Measurements from ENCODE around the gene RNU6-7. TPM values are rescaled to one million over a fixed set of nuclear protein-coding genes. Genes with fewer than 3 reads are reported as not detected.

RNU6-7 gene
- total and polyA plus RNA-seq, 2 of the 13 experiments (the other 11 are each of a cell fraction or from before 2014, with no cell fraction given): under 0.01 TPM; not detected in 1

DNA sequence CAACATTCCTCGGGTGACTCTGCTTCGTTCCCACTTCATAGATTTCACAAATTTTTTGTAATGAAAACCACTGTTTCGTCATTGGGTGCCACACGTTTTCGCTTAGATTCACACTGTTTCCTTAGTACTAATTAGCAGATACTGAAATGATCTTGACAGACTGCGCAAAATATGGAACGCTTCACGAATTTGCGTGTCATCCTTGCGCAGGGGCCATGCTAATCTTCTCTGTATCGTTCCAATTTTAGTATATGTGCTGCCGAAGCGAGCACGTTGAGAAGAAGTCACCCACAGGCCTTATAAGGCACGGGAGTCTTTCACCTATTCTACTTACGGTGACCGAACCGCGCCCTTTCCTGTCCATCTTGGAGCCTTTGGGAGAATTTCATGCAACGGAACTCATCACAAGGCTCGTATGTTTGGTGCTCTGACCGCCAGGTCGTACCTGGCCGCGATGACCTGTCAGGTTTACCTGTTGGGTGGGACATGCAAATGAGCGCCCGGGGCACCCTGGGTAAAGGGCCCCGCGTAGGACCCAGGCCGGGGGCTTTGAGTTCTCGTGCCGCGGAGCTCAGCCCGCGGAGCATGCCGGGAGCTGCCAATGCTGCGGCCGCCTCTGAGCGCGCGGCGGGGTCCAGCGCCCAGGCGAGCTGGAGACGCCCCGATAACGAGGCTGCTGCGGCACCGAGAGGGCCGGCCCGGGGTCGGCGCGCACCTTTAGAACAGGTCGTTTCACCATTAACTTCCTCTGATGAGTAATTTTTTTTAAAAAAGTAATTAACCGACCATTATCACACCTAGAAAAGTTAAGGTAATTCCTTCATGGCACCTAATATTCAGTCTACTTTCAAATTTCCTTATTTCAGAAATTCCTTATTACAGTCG is 1.4 kb downstream of the RNU6-7 start, which contains the start of gene RNU6-8 (continued):
- no peak for TF ChIP-seq NR2F2 (IDR thresholded peaks at IDR 0.05; ENCODE audit: borderline replicate concordance, low read depth)
- no peak for TF ChIP-seq ZNF496 (CRISPR knock-in tag; IDR thresholded peaks at IDR 0.05; ENCODE audit: insufficient replicate concordance)
- TF ChIP-seq JUN (CRISPR knock-in tag; IDR thresholded peaks at IDR 0.05): peak; percentile 79
- TF ChIP-seq, protein P1, sequence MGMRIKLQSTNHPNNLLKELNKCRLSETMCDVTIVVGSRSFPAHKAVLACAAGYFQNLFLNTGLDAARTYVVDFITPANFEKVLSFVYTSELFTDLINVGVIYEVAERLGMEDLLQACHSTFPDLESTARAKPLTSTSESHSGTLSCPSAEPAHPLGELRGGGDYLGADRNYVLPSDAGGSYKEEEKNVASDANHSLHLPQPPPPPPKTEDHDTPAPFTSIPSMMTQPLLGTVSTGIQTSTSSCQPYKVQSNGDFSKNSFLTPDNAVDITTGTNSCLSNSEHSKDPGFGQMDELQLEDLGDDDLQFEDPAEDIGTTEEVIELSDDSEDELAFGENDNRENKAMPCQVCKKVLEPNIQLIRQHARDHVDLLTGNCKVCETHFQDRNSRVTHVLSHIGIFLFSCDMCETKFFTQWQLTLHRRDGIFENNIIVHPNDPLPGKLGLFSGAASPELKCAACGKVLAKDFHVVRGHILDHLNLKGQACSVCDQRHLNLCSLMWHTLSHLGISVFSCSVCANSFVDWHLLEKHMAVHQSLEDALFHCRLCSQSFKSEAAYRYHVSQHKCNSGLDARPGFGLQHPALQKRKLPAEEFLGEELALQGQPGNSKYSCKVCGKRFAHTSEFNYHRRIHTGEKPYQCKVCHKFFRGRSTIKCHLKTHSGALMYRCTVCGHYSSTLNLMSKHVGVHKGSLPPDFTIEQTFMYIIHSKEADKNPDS (CRISPR knock-in tag; IDR thresholded peaks at IDR 0.05): peak; percentile 68; the same call in 1 of the 2 replicates
- peak; percentile 32 for TF ChIP-seq ELF3 (CRISPR knock-in tag; IDR thresholded peaks at IDR 0.05)
- TF ChIP-seq ZNF136 (CRISPR knock-in tag; IDR thresholded peaks at IDR 0.05; ENCODE audit: low read depth): peak; percentile 99
- TF ChIP-seq SSRP1 (CRISPR knock-in tag; IDR thresholded peaks at IDR 0.05): peak; percentile 100
- TF ChIP-seq GATA4 (IDR thresholded peaks at IDR 0.05; ENCODE audit: borderline replicate concordance, low read depth): no peak
- TF ChIP-seq, protein P2, sequence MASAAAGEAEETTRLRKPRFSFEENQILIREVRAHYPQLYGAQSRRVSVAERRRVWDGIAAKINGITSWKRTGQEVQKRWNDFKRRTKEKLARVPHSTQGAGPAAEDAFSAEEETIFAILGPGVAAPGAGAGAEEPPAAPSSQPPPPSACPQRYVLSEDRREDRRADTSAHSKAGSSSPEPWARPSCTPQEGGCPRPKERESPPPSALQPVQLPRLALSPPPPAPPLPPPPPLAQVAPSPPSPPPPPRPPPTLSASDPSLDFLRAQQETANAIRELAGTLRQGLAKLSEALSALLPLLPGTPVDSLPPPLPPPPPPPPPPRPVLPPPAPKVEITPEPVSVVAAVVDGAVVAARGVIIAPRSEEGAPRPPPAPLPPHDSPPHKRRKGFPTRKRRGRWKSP (CRISPR knock-in tag; IDR thresholded peaks at IDR 0.05): peak; percentile 98
- 0 out of 2 replicates have a peak, but pooled peaks have one; percentile 65 for TF ChIP-seq ZNF639 (CRISPR knock-in tag; conservative IDR thresholded peaks at IDR 0.05)
- TF ChIP-seq ZNF367 (CRISPR knock-in tag; IDR thresholded peaks at IDR 0.05; ENCODE audit: borderline replicate concordance): no peak; the same call in 1 of the 2 replicates
- TF ChIP-seq ARID5B (CRISPR knock-in tag; IDR thresholded peaks at IDR 0.05): peak; percentile 85
- peak; percentile 39; the same call in 1 of the 2 replicates for TF ChIP-seq ZNF543 (CRISPR knock-in tag; IDR thresholded peaks at IDR 0.05)
- peak; percentile 90 for TF ChIP-seq ETV6 (CRISPR knock-in tag; conservative IDR thresholded peaks at IDR 0.05)
- TF ChIP-seq CCAR2 (optimal IDR thresholded peaks at IDR 0.05; ENCODE audit: low read depth, low read length): no peak
- TF ChIP-seq ZNF337 (CRISPR knock-in tag; IDR thresholded peaks at IDR 0.05; ENCODE audit: borderline replicate concordance, low read depth): peak; percentile 80; the same call in 1 of the 2 replicates
- peak; percentile 97 for TF ChIP-seq SMAD3 (CRISPR knock-in tag; IDR thresholded peaks at IDR 0.05)
- TF ChIP-seq CEBPG (CRISPR knock-in tag; IDR thresholded peaks at IDR 0.05): peak; percentile 63
- TF ChIP-seq ZNF354B (CRISPR knock-in tag; IDR thresholded peaks at IDR 0.05): peak; percentile 96
- TF ChIP-seq, protein P3, sequence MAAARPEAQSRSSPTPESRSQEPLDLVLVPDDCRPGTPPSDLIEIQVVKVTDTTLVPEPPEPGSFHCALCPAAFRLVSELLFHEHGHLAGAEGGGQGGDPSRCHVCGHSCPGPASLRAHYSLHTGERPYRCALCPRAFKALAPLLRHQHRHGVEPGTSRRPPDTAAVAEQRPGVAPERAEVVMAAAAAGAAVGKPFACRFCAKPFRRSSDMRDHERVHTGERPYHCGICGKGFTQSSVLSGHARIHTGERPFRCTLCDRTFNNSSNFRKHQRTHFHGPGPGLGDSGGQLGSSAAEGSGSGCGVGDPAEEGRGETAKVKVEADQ (CRISPR knock-in tag; IDR thresholded peaks at IDR 0.05; ENCODE audit: borderline replicate concordance): peak; percentile 43; the same call in 1 of the 2 replicates
